8988T (cell line): ENCODE measurements around the gene IFRD1.

Source experiments
- DNase-seq: peaks from one replicate; pipeline ENCODE4 v3.0.0; 2011

The IFRD1 gene

DNA sequence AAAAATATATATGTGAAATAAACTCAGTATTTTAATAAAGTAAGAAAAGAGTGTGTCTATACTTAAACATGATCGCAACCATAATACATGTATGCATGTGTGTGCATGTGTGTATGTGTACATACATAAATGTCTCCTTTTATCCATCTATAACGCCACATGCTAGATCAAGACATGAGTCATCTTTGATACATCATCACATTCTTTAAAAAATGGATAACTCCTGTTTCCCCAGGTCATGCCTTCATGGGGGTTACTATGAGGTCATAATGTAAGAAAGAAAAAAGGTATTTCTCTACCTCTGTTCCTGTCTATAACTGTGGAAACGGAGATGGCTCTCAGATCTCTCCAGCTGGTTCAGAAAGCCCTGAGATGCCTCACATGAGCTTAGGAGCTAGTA, 71.7 kb downstream of the IFRD1 start:
- DNase-seq = no peak

DNA sequence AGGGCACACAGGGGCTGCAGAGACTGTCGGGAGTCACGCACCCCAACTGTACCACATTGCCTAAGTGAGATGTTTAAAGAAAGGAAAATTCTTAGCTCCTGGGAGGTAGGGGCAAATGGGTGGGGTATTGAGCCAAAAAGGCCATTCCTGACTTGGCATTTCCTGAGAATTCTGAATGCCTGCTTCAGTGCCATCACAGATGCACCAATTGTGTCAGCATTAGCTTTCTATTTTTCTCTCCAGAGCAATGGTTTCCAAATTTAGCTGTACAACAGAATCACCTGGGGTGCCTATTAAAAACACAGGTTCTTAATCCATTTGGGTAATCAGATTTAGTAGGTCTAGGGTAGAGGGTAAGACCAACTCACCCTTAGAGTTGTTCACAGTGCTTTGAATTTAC, 73.6 kb downstream of the IFRD1 start:
- DNase-seq = no peak
